ENCODE data around the gene BHLHE23.

The BHLHE23 gene

DNA sequence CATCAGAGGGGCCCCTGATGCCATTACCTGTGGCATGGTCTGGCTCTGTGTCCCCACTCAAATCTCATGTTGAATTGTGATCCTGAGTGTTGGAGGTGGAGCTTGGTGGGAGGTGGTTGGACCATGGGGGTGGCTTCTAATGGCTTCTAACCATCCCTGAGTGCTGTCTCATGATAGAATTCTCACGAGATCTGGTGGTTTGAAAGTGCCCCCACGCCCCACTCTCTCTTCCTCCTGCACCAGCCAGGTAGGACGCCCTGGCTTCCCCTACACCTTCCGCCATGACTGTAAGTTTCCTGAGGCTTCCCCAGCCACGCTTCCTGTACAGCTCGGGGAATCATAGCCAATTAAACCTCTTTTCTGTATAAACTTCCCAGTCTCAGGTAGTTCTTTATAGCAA, 14.9 kb downstream of the BHLHE23 start:
- H3K4me3 Mint-ChIP-seq = no peak overlapping the region
- H3K27me3 Mint-ChIP-seq = peaks cover 81% of the 10 kb centered on the region
- intact Hi-C loops (cut with micrococcal nuclease) = no loop called here
- no peak overlapping the region for H3K27ac Mint-ChIP-seq
- no peaks in the 10 kb centered on the region for H3K9me3 Mint-ChIP-seq
- peaks cover 5% of the 10 kb centered on the region for H3K4me1 Mint-ChIP-seq (ENCODE audit: low read depth)
- H3K36me3 Mint-ChIP-seq (ENCODE audit: low read depth) = no peaks in the 10 kb centered on the region

DNA sequence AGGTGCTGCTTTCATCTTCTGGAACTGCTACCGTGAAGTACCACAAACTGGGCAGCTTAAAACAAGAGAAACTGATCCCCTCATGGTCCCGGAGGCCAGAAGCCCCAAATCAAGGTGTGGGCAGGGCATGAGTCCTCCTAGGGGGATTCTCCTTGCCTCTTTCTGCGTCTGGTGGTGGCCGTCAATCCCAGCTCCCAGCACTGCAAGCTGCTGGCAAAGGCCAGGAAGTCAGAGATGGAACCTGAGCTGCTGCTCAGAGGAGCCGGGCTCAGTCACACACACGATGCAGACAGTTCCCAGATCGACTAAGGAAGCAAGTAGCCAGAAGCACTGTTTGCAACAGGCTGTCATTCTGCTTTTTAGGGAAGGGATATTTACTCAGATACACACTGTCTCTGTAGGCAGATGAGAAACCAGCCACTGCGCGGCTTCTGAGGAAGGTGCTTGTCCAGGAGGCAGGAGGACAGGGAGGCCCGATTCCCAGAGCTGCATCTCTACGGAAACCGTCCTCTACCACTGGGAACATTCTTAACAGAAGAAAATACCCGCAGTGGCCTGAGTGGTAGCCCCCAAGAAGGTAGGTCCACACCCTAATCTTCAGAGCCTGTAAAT, 15.5 kb downstream of the BHLHE23 start:
- H3K4me3 Mint-ChIP-seq = no peak overlapping the region
- peaks cover 79% of the 10 kb centered on the region for H3K27me3 Mint-ChIP-seq
- H3K9me3 Mint-ChIP-seq = no peaks in the 10 kb centered on the region
- no peaks in the 10 kb centered on the region for H3K36me3 Mint-ChIP-seq (ENCODE audit: low read depth)
- H3K27ac Mint-ChIP-seq = no peak overlapping the region
- peaks cover 5% of the 10 kb centered on the region for H3K4me1 Mint-ChIP-seq (ENCODE audit: low read depth)
- intact Hi-C loops (cut with micrococcal nuclease) = no loop called here

DNA sequence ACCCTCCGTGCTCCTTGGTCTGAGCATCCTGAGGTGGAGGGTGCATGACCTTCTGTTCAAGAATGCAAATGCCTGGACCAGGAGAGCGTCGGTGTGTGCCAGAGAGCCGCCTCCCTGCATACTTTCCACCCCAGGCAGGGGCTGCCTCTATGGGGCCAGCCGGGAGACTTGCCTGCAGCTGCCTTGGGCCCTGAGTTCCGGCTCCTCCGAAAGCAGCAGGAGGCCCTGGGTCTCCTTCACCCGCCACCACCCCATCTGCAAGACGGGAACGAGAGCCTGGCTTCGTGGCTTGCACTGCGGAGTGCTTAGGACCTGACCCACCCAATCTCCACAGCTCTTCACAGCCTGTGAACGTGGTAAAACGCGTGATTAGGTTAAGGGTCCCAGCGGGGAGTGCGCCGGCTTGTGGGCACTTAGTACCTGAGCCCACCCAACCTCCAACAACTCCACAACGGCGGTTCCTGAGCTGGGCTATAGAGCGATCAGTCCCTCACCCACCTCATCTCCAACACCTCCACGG, 16.4 kb downstream of the BHLHE23 start:
- peaks cover 77% of the 10 kb centered on the region for H3K27me3 Mint-ChIP-seq
- peaks cover 5% of the 10 kb centered on the region for H3K4me1 Mint-ChIP-seq (ENCODE audit: low read depth)
- H3K4me3 Mint-ChIP-seq = no peak overlapping the region
- H3K36me3 Mint-ChIP-seq (ENCODE audit: low read depth) = no peaks in the 10 kb centered on the region
- intact Hi-C loops (cut with micrococcal nuclease) = no loop called here
- no peaks in the 10 kb centered on the region for H3K9me3 Mint-ChIP-seq
- H3K27ac Mint-ChIP-seq = no peak overlapping the region

DNA sequence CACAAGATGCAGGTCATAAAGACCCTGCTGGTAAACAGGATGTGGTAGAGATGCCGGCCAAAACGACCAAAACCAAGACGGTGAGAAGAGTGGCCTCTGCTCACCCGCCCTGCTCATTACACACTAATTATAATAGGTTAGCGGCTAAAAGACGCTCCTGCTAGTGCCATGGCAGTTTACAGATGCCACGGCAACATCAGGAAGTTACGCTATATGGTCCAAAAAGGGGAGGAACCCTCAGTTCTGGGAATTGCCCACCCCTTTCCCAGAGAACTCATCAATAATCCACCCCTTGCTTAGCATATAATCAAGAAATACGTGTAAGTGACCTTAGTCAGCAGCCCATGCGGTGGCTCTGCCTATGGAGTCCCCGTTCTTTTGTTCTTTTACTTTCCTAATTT, 17.6 kb downstream of the BHLHE23 start:
- Mint-ChIP-seq H3K9me3 (no peaks in the 10 kb centered on the region), H3K27me3 (peaks cover 77% of the 10 kb centered on the region), H3K4me1 (ENCODE audit: low read depth) (peaks cover 5% of the 10 kb centered on the region), H3K36me3 (ENCODE audit: low read depth) (no peaks in the 10 kb centered on the region), H3K4me3 (peak overlapping the region; percentile 61), H3K27ac (no peak overlapping the region)
- intact Hi-C loops (cut with micrococcal nuclease) = no loop called here

DNA sequence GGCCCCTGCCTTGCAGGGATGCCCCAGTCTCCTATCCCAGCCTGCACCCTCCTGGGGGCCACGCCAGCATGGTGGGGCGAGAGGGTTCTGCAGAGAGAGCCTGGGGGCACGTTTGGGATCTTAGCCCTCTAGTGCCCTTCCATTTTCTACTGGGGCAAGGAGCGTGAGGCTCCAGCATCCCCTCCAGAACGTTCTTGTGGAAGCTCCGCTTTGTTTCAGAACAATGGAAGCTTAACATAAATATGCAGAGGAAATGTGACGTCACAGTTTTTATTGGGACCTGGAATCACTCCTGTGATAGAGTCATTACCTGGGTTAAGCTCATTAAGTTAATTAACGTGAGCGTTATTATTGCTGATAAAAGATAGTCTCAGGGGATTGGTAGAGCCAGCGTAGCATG, 19.6 kb downstream of the BHLHE23 start:
- H3K27me3 Mint-ChIP-seq = peaks cover 85% of the 10 kb centered on the region
- no peaks in the 10 kb centered on the region for H3K9me3 Mint-ChIP-seq
- no peak overlapping the region for H3K4me3 Mint-ChIP-seq
- no peak overlapping the region for H3K27ac Mint-ChIP-seq
- H3K36me3 Mint-ChIP-seq (ENCODE audit: low read depth) = no peaks in the 10 kb centered on the region
- intact Hi-C loops (cut with micrococcal nuclease) = no loop called here
- peaks cover 18% of the 10 kb centered on the region for H3K4me1 Mint-ChIP-seq (ENCODE audit: low read depth)

DNA sequence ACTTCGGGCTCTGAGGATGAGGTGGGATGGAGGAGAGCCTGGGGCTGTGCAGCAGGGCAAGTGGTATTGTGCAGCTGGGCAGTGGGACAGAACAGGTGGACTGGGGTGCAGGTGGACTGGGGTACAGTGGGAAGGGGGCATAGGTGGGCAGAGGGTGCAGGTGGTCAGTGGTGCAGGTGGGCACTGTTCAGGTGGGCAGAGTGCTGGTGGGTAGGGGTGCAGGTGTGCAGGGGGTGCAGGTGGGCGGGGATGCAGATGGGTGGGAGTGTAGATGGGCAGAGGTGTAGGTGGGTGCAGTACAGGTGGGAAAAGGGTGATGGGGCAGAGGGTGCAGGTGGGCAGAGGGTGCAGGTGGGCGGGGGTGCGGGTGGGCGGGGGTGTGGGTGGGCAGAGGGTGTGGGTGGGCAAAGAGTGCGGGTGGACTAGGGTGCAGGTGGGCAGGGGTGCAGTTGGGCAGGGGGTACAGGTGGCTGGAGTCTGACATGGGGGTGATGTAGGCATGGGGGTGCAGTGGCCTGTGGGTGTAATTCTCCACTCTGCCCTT, 20.4 kb downstream of the BHLHE23 start:
- Mint-ChIP-seq H3K27ac (peak overlapping the region; percentile 43), H3K4me1 (ENCODE audit: low read depth) (peaks cover 26% of the 10 kb centered on the region), H3K4me3 (no peak overlapping the region), H3K9me3 (no peaks in the 10 kb centered on the region), H3K36me3 (ENCODE audit: low read depth) (no peaks in the 10 kb centered on the region), H3K27me3 (peaks cover 86% of the 10 kb centered on the region)
- intact Hi-C loops (cut with micrococcal nuclease) = no loop called here

DNA sequence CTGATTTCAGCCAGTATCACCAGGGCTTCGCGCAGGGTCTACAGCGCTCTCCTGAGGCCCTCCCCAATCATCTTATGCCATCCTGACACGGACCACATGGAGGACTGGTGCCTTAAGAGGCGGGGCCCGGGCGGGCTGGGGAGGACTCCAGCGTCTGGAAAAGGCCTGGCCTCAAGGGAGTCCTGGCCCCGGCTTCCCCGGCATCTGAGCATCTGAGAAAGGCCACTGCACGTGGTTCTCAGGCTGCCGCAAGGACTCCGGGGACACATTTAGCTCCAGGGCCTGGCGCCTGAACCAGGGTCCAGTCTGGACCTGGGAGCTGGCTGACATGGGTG, 21.4 kb downstream of the BHLHE23 start:
- Mint-ChIP-seq H3K36me3 (ENCODE audit: low read depth) (no peaks in the 10 kb centered on the region), H3K4me1 (ENCODE audit: low read depth) (peaks cover 32% of the 10 kb centered on the region), H3K4me3 (no peak overlapping the region), H3K27ac (peak overlapping the region; percentile 43), H3K27me3 (peaks cover 86% of the 10 kb centered on the region), H3K9me3 (no peaks in the 10 kb centered on the region)
- intact Hi-C loops (cut with micrococcal nuclease) = no loop called here

DNA sequence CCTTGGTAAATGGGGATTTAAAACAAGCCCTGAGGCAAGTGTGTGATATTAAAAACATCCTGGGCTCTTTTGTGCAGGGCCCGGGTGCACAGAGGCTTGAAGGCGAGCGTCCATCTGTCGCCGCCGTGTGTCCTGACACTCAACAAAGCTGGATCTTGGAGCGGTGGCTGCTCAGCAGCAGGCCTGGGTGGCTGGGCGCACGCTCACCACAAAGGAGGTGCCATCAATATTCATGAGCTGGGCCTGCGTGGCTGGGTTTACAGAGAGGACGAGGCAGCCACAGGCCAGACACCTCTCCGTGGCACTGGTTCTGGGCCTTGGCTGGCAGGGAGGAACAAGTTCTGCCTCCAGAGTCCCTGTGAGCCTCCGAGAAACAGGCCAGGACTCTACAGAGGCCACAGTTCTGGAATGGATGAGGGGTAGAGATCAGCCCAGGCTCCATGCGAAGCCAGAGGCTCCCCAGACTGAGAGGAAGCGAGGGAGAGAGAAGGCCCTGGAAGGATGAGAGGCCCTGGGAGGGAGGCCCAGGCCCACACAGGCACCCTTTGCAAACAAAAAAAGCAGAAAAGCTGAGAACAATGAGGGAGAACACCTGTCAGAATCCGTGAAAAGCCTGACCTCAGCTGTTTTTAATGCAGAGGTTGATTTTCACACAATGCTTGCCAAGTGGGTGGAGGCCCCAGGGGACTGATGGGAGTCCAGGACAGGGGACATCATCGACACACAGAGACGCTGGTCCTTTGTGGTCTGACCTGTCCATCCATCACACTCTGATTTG, 21.9 kb downstream of the BHLHE23 start:
- peaks cover 35% of the 10 kb centered on the region for H3K4me1 Mint-ChIP-seq (ENCODE audit: low read depth)
- intact Hi-C loops (cut with micrococcal nuclease) = no loop called here
- peaks cover 88% of the 10 kb centered on the region for H3K27me3 Mint-ChIP-seq
- H3K36me3 Mint-ChIP-seq (ENCODE audit: low read depth) = no peaks in the 10 kb centered on the region
- H3K9me3 Mint-ChIP-seq = no peaks in the 10 kb centered on the region
- H3K27ac Mint-ChIP-seq = no peak overlapping the region
- no peak overlapping the region for H3K4me3 Mint-ChIP-seq

DNA sequence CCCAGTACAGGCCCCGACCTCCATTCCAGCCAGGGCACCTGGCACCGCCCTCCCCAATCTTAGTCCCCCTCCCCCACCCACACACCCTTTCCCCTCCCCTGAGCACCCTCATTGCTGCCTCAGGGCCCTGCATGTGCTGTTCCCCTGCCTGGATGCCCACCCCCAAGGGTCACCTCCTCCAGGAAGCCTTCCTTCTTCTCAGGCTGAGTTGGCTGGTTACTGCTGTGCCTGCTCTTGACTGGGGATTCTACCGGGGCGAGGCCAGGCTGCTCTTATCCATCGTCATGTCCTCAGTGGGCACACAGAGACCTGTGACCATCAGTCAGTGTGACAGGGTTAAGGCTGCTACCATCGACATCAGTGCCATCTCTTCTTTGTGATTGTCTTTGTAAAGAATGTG, 23.6 kb downstream of the BHLHE23 start:
- Mint-ChIP-seq H3K36me3 (ENCODE audit: low read depth) (no peaks in the 10 kb centered on the region), H3K4me1 (ENCODE audit: low read depth) (peaks cover 43% of the 10 kb centered on the region), H3K27ac (no peak overlapping the region), H3K4me3 (no peak overlapping the region), H3K9me3 (no peaks in the 10 kb centered on the region), H3K27me3 (peaks cover 92% of the 10 kb centered on the region)
- intact Hi-C loops (cut with micrococcal nuclease) = no loop called here

DNA sequence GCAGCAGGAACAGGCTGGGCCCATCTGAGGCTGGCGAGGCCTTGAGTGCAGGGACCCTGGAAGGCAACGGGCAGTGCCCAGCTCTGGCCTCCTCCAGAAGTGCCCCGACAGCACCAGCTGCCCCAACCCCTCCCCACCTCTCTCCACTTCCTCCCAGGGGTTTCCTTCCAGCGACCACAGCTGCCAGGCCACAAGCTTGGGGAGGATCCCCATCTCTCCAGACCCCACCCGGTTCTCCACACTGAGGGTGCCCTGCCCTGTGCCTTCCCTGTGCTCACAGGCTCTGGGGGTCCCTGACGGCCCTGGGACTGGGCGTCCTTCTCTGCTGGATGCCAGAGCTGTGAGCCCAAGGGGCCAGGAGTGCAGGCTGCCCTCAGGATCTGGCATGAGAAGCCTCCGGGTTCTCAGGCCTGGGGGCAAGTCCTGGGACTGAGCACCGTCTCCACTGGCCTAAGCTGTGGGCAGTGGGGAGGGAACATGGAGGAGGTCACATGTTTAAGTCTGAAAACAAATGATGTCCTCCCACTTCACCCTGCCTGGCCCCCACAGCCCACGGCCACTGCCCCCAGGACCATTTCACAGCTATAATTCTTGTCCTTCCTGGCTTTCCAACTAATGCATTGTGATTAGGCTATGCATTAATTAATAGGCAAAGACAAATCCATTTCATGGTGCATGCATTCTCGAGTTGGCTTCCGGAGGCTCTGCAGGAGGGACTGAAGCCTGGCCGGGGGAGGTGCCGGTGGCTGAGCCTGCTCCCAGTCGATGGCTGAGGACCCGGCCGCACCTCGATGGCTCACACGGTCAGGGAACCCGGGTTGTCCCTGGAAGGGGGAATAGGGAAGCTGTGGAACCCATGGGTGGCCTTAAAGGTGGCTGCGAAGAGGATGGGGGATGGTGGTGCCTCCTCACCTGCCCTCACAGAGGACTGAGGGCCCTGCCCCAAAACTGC, 24.4 kb downstream of the BHLHE23 start:
- Mint-ChIP-seq H3K9me3 (no peaks in the 10 kb centered on the region), H3K36me3 (ENCODE audit: low read depth) (no peaks in the 10 kb centered on the region), H3K4me1 (ENCODE audit: low read depth) (peaks cover 51% of the 10 kb centered on the region), H3K4me3 (peak overlapping the region; percentile 33), H3K27ac (peak overlapping the region; percentile 67), H3K27me3 (peaks cover 94% of the 10 kb centered on the region)
- intact Hi-C loops (cut with micrococcal nuclease) = no loop called here

DNA sequence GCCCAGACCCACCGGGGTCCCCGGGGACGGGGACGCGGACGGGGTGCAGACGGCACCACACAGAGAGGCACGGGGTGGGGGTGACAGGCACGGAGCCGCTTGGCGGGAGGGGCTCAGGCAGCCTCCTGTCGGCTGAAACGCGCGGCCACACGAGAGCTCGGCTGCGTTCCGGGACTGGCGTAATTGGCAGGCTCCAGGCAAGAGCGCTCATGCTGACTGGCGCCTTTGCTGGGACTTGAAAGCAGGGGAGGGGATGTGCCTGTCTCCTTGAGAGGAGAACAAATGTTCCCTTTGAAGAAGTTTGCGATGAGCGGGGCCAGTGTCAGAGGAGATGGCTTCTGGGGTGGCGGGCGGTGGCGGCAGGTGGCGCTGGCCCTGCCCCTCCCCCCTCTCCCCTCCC, 25.8 kb downstream of the BHLHE23 start:
- Mint-ChIP-seq H3K27ac (peak overlapping the region; percentile 67), H3K9me3 (no peaks in the 10 kb centered on the region), H3K36me3 (ENCODE audit: low read depth) (no peaks in the 10 kb centered on the region), H3K27me3 (peaks cover 95% of the 10 kb centered on the region), H3K4me1 (ENCODE audit: low read depth) (peaks cover 54% of the 10 kb centered on the region), H3K4me3 (no peak overlapping the region)
- intact Hi-C loops (cut with micrococcal nuclease) = no loop called here

DNA sequence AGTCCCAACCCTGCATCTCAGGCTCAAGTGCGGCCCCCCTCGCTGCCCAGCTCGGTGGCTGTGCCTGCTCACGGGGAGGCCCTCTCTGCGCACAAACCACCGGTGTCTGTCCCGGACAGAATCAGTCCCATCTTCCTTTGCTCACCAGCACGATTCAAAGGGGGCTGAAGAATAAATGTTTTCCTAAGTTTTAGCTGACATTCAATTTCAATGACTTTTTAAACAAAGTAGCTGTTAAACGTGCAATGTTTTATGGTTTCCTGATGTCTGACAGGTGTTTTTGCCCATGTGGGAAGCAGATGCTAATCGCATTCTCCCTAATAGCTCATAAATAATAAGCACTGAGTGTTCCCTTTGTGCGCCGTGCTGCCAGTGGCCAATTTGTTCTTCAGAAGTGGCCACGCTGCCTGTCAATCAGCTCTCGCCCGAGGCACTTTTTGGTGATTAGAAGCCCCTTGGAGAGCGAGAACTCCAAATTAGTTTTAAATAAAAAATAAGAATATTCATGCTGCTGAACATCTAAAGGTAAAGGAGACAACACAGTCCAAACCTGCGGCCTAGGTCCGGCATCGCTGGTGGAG, 26.3 kb downstream of the BHLHE23 start:
- no peaks in the 10 kb centered on the region for H3K36me3 Mint-ChIP-seq (ENCODE audit: low read depth)
- no peaks in the 10 kb centered on the region for H3K9me3 Mint-ChIP-seq
- peaks cover 96% of the 10 kb centered on the region for H3K27me3 Mint-ChIP-seq
- no peak overlapping the region for H3K27ac Mint-ChIP-seq
- intact Hi-C loops (cut with micrococcal nuclease) = no loop called here
- H3K4me3 Mint-ChIP-seq = no peak overlapping the region
- H3K4me1 Mint-ChIP-seq (ENCODE audit: low read depth) = peaks cover 54% of the 10 kb centered on the region

DNA sequence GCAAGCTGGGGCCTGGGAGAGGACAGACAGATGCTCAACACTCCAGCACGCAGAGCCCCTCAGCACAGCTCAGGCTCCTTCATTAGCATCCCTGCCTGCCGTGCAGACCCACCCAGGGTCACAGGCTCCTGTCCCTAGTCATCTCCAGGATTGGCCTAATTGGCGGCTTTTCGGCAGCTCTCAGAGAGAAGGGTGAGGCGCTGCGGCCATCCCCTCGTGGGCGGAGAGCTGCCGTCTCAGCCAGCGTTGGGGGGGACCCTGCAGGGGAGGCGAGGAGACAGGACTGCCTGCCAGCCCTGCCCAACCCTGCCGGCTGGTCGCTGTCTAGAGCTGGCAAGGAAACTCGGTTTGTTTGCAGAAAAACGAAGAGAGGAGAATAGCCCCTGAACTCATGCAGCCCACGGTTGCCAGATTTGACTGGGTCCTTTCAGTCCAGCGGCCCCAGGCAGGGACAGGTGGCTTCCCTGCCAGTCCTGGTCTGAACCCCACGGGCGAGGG, 26.8 kb downstream of the BHLHE23 start:
- H3K9me3 Mint-ChIP-seq = no peaks in the 10 kb centered on the region

More for the DNA sequence above, 26.8 kb downstream of the BHLHE23 start:
- Mint-ChIP-seq H3K36me3 (ENCODE audit: low read depth) (no peaks in the 10 kb centered on the region), H3K4me1 (ENCODE audit: low read depth) (peaks cover 54% of the 10 kb centered on the region), H3K27me3 (peaks cover 96% of the 10 kb centered on the region), H3K27ac (no peak overlapping the region), H3K4me3 (no peak overlapping the region)
- intact Hi-C loops (cut with micrococcal nuclease) = no loop called here

All from dendritic cell treated with granulocyte-macrophage colony-stimulating factor and Interleukin-4, amounts not matched to agents 40 ng/mL and 50 ng/mL, for 4 days (primary cell).